ENCODE data around the gene GIGYF2. TPM values are rescaled to one million over a fixed set of nuclear protein-coding genes. Genes with fewer than 3 reads are reported as not detected.

The GIGYF2 gene
- total RNA-seq, 1 donor = 58.5 TPM

DNA sequence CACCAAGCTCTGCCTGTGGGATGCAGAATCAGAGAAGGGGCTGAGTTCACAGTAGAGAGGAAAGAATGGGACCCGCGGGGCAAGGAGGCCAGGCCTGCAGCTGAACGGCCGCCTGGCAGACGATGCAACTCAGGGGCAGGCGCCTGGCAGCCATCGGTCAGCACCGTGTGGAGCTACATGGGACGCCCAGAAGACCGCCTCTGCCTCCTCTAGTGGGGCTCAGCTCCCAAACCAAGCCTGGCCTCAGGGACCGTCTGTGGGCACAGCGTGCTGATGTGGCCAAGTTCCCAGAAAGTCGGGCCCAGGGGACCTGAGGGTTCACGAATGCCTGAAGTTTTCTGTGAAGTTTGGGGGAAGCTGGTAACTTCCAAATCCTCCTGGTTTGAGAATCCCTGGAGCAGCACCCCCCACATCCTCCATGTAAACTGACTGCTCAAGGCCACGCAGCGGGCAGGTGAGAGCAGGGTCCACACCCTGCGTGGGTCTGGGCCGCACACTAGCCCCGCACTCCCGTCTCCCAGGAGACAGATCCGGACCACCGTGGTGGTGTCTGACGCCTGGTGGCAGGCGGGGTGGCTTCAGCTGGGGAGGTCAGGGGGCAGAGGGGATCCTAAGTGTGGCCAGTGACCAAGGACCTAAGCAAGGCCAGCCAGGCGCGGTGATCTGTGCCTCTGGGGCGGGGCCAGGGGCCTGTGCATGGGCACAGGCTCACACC lies 187.6 kb downstream of the GIGYF2 start:
- H3K4me3 ChIP-seq (ENCODE audit: low read depth, low read length) = no peak overlapping the region
- no peak for DNase-seq (ENCODE audit: low read depth)
- no peak for TF ChIP-seq CTCF (IDR thresholded peaks at IDR 0.05; ENCODE audit: insufficient read depth, low read length)

GRCh38 chr2:232885264-232885961 lies 188.3 kb downstream of the GIGYF2 start:
- no peak overlapping the region for H3K4me3 ChIP-seq (ENCODE audit: low read depth, low read length)
- TF ChIP-seq CTCF (IDR thresholded peaks at IDR 0.05; ENCODE audit: insufficient read depth, low read length) = no peak
- no peak for DNase-seq (ENCODE audit: low read depth)

DNA sequence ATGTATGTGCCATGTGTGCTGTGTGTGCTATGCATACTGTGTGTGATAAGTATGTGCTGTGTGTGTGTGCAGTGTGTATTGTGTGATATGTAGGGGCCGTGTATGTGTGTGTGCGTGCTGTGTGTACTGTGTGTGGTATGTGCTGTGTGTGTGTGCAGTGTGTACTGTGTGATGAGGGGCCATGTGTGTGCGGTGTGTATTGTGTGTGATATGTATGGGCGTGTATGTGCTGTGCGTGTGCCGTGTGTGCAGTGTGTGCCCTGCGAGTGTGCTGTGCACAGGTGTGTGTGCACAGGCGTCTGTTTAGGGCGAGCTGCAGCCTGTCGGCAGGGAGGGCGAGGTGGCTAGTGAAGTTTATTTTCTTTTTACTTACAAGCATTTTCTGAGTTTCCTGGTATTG lies 189.0 kb downstream of the GIGYF2 start:
- H3K4me3 ChIP-seq (ENCODE audit: low read depth, low read length) = no peak overlapping the region
- TF ChIP-seq CTCF (IDR thresholded peaks at IDR 0.05; ENCODE audit: insufficient read depth, low read length) = no peak
- no peak for DNase-seq (ENCODE audit: low read depth)

- DNase-seq (ENCODE audit: low read depth) = no peak
- no peak for TF ChIP-seq CTCF (IDR thresholded peaks at IDR 0.05; ENCODE audit: insufficient read depth, low read length)
- H3K4me3 ChIP-seq (ENCODE audit: low read depth, low read length) = no peak overlapping the region
Observed at GRCh38 chr2:232886632-232887031, 189.5 kb downstream of the GIGYF2 start.

DNA sequence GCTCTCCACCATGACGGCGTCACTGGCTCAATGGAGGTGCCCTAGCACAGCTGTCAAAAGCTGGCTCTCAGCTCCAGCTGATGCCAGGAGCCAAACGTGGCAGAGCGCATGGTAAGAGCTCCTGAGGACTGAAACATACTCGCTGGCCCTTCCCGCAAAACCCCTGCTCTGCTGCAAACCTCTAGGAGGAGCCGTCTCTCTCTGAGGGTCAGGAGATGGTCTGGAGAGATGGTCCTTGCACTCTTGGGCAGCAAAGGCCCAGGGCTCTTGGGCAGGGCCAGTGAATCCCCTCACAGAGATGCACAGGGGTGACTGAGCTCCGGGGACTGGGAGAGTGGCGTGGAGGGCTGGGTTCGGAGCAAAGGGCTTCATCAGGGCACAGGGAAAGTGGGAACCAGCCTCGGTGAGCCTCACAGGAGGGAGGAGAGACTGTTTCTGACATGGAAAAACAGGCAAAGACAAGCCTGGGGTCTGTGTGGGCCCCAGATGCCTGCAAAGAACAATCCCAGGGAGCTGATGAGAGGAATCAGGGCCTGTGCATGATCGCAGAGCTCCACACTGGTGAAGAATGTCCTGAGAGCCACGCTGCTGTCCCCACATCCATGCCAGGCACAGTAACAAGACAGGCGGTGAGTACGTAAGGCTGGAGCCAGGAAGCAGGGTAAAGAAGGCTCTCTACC lies 190.2 kb downstream of the GIGYF2 start:
- peak; percentile 18 for TF ChIP-seq CTCF (IDR thresholded peaks at IDR 0.05; ENCODE audit: insufficient read depth, low read length)
- H3K4me3 ChIP-seq (ENCODE audit: low read depth, low read length) = no peak overlapping the region
- DNase-seq (ENCODE audit: low read depth) = no peak

- DNase-seq (ENCODE audit: low read depth) = no peak
- H3K4me3 ChIP-seq (ENCODE audit: low read depth, low read length) = no peak overlapping the region
- TF ChIP-seq CTCF (IDR thresholded peaks at IDR 0.05; ENCODE audit: insufficient read depth, low read length) = no peak
Observed at GRCh38 chr2:232888099-232888836, 191.1 kb downstream of the GIGYF2 start.
